GM18502 (cell line): ENCODE data around the gene WDR1.

Experiments used
- ATAC-seq: cut with Tn5 transposase; IDR thresholded peaks from one replicate; pipeline ENCODE4 v1.9.1; 2021; ENCODE audit warnings: mild to moderate bottlenecking; ENCODE audit not compliant: unreplicated experiment, poor library complexity

The WDR1 gene

DNA sequence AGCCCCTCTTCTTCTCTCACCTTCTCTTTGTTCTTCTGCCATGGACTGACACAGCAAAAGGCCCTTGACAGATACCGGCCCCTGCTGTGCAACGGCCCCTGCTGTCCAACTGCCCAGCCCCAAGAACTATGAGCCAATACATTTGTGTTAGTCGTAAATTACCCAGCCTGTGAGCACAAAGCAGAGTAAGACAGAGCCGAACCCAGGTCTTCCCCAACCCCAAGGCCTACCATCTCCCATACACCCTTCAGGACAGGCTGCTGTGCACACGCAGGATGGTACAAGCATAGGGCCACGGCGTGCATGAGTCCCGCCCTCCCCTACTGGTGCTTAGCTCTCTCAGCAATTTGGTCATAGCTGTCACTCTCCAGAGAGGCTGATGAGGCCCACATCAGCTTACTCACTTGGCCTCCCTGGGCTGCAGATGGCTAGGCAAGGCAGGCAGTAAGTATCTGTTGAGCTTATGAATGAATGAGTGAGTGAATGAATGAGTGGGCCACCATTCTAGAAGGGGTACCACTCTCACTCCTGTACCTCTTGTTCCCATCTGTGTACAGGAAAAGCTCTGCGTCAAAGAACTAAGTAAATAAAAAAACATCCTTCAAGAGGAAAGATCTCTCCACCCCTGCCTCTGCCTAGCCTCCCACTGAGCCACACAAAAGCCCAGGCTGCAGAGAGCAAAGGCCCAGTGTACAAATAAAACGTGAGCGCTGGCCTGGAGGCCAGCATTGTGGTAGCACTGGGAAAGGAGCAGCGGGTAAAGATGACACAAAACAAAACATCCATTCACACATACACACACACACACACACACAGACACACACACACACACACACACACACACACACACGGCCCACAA lies 13.9 kb downstream of the WDR1 start:
- no peak for ATAC-seq

DNA sequence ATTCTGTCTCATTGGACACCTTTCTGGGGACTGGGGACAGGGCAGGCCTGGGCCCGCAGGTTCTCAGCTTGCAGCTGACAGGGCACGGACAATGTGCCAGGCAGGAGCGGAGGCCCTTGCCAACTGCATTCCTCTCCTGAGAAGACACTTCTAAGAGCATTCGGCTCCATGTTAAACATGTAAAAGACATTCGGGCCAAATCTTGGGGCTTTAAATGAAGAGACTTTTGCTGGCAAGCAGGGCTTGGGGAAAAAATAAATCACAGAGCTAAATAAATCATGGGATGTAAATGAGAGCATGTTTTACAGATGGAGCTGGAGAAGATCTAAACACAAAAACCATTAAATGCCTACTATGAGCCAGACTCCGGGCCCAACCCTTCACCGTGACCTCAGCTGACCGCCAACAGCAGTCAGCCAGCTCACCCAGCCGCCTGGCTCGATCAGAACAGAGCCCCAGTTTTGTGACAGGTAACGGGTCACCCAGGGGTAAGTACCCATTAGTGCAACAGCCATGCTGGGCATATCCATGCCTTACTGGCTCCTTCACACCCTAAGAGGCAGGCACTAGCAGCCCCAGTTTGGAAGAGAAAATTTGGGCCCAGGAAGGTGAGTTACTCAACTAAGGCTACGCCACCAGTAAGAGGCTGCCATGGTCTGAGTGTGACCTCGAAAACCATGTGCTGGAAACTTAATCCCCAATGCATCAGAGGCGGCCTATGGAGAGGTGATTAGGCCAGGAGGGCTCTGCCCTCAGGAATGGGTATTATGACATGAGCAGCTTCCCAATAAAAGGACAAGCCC lies 14.7 kb downstream of the WDR1 start:
- no peak for ATAC-seq

DNA sequence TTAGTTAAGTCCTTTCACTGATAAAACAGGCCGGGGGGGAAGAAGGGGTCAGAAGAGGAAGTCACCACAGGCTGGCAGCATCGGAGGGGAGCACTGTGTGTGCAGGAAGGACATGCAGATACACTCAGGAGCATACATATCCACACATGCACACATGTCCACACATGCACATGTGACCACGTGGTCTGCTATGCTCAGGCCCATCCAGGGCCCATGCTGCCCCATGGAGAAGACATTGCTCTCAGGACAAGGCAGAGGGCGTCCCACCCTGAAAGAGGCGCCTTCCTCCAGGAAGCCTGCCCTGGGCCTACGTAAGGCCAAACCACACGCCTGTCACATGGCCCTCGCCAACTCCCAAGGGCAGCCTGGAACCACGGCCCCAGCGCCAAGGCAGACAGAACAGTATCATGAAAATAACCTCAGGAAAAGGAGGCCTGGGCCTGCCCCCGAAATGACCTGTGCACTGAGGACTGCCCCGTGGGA lies 15.8 kb downstream of the WDR1 start:
- no peak for ATAC-seq

DNA sequence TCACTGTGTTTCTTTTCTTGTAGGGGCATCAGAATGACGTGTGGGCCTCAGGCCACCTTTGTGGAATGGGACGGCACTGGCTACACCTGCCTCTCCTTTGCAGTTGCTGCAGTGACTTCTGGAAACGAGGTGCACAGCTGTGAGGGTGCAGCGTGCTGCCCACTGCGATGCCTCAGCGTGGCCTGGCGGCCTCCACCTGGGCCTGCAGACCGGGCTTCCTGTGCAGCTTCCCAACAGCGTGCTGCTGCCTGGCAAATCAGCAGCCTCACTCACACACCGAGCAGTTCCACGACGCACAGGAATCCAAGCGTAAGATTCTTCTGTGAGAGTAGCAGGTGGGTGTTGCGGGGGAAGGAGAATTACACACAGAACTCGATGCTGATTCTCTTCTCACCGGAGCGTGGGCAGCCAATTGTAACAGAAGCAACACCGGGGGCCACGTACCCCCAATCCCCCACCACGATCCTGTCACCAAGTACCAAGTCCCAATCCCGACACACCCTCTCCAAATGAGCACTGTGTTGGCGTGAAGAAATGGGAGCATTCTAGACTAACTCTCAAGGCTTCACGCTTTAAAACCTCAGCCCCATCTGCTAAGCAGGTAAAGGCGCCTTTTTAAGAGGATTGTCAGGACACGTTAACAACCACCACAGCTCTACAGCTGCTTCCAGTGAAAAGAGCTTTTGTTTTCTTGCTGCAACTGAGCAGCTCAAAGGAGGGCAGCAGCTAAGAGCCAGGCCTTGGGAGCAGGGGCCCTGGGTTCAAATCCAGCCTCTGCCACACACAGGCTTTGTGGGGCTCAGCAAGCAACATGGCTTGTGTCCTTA lies 16.9 kb downstream of the WDR1 start:
- ATAC-seq: no peak

DNA sequence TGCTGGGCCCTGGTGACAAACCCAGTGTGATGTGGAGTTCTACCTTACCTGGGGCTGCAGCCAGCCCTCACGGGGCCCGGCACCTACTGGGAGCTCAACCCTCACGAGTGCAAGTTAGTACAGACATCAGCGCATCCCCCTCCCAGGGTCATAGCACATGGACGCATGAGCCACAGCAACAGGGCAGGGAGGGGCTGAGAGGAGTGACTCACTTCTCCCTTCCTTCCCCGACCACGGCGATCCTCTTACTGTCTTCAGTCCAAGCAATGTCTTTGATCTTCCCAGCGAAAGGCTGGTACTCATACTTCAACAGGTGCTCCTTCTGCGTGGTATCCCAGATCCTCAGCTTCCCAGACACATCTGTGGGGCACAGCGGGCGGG lies 17.8 kb downstream of the WDR1 start:
- no peak for ATAC-seq

DNA sequence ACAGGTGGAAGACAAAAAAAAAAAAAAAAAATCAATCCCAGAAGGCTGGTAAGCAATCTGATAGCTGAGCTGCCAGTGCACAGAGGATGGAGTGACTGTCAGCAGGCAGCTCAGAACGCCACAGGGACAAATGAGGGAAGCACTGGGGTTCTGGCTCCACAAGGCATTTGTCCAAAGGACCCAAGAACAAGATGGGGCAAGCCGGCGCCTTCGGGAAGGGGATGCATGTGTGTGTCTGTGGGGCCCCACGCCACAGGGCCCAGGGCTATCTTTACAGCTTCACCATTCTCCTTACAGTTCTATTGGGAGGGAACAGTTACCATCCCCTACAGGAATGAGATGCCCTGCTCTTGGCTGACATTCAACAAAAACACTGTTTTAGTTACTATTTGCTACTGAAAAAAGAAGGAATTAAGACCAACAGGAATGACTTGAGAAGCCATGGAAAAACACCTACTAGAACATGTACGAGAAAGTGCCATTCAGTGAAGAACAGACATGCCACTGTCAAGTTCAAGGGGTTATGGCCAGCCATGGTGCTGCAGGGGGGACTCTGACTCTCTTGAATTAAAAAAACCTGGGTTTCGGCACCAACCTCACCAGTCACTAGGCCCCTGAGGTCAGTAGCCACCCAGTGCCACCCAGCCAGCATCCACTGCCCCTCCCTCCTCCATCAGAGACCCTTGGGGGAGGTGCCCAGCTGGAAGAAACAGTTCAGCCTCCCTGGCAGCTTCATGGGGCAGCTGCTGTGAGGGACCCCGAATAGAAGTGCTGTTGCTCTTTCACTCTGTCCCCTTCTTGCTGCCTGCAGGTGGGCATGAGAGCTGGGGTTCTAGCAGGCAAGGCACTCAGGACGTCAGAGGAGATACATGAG lies 18.5 kb downstream of the WDR1 start:
- ATAC-seq: no peak

DNA sequence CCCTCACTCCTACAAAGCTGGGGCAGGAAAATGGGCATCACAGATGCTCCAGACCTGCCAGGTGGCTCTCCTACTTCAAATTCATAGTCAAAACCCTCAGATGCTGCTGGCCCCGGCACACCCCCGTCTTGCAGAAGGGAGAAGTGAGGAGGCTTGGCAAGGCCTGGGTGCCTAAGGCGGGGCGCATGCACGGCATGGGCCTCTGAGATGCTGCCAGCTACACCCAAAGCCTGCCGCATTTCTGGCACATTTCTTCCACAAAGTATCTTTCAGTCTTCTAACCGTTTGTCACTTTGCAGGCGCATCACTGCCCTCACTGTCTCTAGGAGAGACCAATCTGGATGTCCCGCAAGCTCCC lies 19.6 kb downstream of the WDR1 start:
- ATAC-seq: no peak

DNA sequence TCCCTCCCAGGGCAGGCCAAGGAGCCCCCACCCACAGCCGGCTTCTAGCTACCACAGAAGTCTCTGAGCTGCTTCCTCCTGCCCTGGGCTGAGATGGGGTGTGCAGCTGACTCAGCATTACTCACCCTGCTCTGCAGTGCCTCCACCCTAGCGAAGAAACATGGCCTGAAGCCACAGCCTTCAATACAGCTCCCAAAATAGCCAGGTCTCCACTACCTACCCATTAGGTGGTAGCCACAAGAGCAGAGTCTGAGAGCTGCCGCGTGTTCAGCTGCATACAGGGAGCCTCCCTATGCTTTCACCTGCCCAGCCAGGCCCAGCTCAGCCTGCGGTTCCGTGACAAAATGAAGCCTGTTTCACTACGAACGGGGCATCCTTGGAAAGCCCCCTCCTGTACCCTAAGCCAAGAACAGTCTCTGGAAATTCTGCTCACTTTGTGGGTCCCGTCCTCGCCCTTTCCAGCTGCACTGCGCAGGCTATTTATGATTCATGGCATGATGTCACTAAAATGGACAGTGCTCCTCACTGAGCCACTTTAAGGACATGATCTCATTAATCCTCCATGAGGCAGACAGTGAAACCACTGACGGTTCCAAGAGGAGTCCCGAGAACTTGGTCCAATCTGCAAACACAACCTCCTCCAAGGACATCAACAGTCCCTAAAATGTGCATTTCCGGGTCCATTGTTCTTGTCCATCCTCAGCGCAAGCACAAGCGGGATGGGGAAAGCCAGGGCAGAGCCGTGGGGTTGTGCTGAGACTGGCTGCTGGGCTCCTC lies 20.2 kb downstream of the WDR1 start:
- peak; percentile 87 for ATAC-seq

DNA sequence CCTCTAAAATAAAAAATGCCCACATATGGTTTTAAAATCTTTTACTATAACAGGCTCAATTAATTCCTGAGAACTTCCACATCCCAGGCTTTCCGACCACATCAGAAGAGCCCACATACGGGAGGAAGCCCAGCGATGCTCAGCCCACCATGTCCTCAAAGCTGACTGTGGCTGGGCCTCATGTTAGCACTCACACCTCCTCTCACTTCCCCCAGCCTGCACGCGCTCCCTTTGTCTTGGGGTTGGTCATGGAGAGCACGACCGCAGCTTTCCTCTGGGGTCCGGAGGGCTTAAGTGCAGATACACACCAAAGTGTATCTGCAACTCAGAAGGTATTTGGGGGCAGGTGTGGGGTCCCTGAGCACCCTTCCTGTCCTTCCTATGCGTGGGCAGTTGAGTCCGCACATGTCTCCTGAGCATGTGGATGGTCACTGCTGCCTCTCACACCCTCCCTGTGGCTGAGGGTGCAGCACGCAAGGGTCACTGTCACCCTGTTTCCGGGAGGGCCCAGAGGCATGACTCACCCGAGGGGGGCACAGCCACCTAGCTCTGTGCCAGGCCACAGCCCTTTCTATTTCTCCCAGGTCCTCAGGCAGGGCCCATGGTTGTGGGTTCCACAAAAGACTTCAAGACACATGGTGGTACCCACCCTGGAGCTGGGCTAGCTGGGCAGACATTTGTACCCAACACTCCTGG lies 21.2 kb downstream of the WDR1 start:
- ATAC-seq: no peak

DNA sequence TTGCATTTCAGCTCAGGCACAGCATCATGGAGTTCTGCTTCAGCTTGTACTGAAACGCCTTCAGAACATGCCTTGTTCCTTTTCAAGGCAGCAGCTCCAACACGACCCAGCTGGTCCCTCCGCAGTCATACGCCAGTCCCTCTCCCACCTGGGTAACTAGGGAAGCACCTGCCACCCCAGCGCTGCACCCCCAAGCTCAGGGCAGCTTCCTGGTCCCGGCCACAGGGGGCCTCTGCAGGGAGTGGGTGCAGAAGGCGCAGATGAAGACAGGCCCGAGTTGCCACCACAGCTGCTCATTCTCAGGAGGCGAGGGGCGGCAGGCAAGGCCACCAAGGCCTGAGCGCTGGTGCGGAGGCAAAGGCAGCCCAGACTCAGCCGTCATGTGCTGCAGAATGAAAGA lies 21.8 kb downstream of the WDR1 start:
- no peak for ATAC-seq

DNA sequence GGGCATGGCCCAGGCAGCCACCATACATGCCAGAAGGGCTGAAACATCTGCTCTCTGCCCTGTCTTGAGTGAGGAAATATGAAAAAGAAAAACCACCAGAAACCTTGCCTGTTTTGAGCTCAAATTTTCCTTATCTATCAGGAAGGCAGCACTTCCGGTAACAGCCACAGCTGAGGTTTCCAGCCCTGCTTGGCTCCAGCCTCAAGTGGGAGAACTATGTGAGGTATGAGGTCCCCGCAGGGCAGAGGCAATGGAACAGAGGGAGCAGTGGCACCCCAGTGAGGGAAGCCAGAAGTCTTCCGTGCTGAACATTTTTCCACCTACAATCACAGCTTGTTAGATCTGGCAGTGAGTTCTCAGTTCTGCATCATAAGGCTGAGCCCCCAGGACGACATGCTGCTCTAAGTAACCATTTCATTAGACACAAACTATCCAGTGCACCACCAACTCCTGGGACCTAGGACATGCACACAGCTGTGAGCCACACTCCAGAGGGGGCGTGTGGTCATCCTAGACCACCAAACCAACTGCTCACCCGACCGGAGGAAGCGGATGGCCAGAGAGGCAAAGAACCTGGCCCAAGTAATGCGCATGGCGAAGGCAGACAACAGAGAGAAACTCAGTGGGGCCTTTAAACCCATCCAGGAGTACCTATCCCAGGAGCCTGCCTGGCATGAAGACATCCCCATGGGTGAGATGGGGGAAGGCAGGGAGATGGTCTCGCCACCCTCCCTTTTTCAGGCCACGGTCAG lies 22.6 kb downstream of the WDR1 start:
- ATAC-seq: no peak

DNA sequence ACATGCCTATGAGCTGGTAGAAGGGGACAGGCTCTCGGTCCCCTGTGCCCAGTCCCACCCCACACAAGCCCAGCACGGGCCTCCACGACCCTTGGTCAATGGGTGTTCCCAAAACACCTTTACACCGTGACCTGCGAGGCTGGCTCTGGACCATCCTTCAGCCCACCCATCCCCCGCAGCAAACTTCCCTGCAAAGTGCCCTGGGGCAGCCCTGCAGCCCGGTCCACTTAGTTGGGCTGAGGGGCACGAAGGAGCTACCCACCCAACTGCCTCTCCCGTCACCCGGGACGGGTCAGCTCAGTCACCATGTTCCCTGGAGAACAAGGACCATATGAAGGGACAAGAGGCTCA lies 23.4 kb downstream of the WDR1 start:
- ATAC-seq: no peak

DNA sequence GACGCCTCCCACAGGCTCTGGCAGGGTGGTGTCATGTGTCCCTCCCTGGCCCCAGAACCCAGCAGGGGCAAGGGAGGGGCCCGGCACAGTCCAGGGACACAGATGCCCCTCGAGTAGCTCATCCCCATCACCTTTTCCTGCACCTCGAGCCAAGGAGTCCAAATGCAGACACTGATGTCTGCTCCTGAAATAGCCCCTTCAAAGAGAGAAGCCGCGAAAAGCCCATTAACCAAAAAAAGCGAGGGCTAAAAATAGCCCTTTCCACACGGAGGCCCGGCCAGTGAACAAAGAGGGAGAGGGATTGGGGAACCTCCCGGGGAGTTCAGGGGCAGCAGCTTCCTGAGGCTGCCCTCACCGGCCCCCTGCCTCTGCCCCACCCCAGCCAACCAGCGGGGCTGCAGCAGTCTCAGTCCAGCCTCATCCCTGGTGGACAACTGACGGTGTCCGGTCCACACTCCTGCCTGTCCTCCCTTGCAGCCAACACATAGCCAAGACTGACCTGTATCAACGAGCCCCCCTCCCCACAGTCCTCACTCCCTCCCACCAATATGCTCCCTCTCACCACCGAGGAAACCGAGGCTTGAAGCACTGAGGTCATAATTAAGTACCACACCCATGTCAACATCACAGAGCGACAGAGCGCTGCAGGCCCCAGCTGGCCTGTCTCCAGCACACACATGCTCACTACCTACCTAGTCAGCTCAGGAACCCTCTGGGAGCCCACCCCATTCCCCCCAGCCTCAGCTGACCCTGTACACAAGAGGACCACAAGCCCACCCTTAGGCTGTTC lies 23.9 kb downstream of the WDR1 start:
- ATAC-seq: no peak

DNA sequence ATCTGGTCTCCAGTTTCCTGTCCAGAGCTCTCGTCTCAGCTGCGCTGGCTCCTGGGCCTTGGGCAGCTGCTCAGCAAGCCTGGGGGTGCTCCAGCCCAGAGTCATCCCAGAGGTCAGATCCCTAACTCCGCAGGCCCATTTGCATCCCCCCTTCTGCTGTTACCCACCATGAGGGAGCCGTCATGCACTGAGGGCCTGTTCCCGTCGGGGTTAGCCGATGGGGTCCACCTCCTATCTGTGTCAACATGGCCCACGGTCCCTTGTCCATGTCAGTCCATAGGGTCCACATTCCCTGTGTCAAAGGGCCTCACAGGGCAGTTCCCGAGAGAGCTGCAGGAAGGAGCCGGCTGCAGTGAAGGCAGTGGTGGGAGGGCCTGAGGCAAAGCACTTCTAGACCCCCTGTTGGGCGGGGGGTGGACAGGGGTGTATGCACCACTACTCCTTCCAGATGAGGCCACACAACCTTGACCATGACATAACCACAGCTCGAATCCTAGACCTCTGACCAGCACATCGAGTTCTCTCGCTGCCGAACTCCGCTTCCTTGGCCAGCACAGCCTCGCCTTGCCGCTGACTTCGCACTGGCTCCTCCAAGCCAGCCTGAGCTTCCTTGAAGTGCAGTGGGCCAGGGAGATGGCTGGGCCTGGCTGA lies 24.9 kb downstream of the WDR1 start:
- no peak for ATAC-seq

DNA sequence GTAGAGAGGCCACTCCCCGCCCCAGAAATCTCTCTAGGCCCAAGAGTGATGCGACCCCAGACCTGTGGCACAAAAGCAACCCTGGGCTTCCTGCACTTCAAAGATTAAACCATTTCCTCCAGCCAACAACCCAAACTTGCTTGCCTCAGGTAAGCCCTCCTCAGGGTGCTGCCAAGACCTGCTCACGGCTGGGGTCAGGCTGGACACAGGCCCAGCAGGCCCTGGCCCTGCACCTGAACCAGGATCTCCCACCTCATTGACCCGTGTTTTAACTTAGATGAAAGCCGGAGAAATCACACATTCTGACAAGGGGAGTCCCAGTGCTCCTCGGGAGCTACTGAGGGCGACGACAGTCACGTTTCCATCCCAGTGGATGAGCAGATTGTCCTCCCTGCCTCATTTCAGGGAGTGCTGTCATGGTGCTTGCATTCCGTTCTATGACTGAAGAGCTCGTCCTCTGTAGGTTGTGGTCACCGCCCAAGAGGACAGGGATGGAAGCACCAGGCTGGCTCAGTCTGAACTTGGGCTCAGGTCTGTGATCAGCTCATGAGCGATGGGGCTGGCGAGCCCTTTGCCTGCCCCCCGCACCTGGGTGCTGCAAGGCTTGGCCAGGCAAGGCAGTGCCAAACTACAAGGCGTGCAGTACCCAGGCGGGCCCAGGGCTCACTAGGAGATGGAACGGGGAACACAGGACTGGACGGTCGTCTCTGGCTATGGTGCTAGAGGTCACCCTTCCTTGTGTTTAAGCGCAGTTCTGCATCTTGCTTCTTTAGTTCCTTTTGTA lies 25.9 kb downstream of the WDR1 start:
- no peak for ATAC-seq

DNA sequence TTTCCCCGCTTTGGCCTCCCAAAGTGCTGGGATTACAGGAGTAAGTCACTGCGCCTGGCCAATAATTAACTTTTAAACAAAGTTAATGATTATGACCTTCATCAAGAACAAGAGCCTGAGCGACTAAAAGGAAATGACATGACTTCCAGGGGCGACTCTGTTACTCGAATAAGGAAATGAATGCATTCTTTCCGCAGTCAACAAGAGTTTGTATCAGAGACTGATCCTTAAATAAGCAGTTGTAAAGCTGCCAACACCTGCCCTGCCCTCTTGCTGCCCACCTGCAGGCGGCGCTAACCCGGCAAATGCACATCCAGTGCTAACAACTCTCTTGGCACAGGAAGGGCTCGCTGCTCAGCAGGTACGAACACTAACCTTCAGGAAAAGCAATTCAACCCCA lies 27.3 kb downstream of the WDR1 start:
- ATAC-seq: no peak
